HK-2 (cell line): Measurements from ENCODE around the gene OBP2A.
"Not testable (repeated sequence)": the region's sequence is repeated elsewhere in the genome, so short reads cannot be mapped to it uniquely, and the experiment has no call there.

Experiments used
- DNase-seq: peaks from one replicate; pipeline ENCODE4 v3.0.0-alpha.2; 2018; ENCODE audit not compliant: unreplicated experiment

The OBP2A gene

DNA sequence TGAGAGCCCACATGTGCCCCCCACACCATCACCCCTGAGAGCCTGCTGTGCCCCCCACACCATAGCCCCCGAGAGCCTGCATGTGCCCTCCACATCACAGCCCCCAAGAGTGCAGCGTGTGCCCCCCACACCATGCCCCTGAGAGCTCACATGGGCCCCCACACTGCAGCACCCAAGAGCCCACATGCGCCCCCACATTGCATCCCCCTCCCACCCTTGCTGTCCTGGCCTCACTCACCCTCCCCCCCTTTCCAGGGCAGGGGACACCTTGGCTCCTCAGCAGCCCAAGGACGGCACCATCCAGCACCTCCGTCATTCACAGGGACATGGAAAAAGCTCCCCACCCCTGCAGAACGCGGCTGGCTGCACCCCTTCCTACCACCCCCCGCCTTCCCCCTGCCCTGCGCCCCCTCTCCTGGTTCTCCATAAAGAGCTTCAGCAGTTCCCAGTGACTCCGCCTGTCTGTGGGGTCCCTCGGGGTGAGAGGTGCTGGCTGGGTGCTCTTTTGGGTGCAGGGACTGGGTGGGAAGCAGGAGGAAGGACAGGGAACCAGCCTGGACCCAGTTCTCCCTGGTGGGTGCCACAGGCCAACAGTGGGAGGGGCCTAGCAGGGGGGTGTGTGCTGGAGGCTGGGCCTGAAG, 19.7 kb upstream of the OBP2A start:
- DNase-seq = no peak

DNA sequence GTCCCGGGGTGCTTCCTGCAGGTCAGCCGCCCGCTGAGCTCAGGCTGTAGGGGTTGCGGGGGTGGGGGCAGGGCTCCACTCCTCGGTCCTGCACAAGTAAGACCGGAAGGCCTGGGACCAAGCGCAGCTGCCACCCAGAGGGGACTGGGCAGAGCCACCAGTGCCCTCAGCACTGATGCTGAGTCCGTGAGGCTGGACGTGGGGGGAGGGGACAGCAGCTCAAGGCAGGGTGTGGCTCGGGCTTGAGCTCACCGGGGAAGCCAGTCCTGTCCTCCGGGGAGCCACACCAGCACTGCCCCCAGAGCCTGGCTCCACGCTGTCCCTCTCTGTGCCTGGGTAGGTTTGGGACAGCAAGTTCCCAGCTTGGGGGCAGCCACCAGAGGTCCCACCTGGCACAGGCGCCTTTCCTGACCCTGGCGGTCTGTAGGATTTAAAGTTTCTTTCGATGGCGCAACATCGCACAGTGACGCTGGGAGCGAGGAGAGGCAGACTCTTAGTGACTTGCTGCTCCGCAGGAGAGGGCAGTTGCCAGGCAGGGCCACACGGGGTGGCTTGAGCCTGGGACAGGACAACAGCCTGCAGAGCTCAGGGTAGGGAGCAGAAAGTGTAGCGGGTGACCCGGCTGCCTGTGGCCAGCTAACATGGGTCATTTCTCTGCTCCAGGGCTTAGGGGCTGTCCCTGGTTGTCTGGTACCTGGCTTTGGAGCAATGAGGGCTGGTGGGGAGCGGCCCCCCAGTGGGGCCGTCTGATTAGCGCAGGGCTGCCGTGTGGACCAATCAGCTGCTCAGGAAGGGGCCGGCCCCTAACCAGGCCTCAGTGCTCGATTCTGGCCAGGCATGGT, 19.0 kb upstream of the OBP2A start:
- DNase-seq = no peak

GRCh38 chr9:135528842-135529435, 17.0 kb upstream of the OBP2A start:
- DNase-seq = not testable (repeated sequence)

- DNase-seq = no peak
Observed at GRCh38 chr9:135530146-135530545, 15.8 kb upstream of the OBP2A start.

DNA sequence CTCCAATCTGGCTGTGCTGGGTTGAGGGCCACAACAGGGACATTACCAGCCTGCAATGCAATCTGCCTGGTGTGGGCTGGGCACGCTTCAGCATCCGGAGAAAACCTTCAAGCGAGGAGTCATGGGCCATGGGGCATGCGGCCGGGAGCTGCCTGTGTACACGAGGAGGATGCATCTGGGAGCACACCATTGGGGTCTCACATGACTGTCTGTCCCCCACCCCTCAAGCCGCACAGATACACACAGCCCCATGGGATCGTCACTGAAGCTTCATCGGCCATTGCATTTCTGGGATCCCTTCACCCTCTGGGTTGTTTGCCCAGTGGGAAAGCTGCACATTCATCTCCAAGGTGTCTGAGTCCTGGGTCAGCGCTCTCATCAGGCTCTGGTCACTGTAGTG, 14.8 kb upstream of the OBP2A start:
- DNase-seq = no peak

GRCh38 chr9:135533113-135533512, 12.8 kb upstream of the OBP2A start:
- no peak for DNase-seq

DNA sequence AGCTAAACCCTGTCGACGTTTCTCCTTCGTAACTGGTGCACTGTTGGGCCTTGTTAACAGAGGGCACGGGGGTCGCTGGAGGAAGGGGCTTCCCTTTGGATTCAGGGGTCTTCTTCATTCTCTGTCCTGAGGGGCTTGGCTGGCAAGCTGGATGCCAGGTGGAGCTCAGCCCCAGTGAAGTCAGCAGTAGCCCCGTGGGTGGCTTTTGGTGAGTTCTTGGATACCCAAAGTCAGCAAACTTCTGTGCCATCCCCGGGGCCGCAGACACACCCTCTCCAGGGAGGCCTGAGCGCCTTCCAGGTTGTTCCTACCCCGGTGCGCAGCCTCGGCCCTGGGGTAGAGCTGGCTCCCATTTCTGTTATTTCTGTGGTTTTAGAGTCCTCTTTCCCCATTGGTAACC, 12.3 kb upstream of the OBP2A start:
- no peak for DNase-seq

GRCh38 chr9:135534192-135534711, 11.7 kb upstream of the OBP2A start:
- DNase-seq = not testable (repeated sequence)

DNA sequence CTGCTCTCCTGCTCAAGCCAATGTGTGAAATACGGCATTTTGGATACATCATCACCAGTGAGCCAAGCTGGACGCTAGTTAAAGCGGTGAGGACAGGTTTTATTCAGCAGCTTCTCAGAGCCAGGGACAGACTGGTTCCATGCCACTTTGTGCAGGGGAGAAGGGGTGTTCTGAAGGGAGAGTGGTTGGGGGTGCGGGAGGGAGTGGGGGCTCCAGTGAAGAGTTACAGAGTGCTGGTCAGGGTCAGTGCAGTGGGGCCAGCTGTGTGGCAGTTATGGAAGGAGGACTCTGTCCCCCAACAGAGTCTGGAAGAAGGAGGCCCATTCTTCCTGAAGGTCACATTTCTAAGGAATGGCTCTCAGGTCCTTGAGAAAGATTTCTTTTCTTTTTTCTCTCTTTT, 11.1 kb upstream of the OBP2A start:
- DNase-seq = not testable (repeated sequence)

GRCh38 chr9:135535631-135536030, 10.3 kb upstream of the OBP2A start:
- DNase-seq = not testable (repeated sequence)

DNA sequence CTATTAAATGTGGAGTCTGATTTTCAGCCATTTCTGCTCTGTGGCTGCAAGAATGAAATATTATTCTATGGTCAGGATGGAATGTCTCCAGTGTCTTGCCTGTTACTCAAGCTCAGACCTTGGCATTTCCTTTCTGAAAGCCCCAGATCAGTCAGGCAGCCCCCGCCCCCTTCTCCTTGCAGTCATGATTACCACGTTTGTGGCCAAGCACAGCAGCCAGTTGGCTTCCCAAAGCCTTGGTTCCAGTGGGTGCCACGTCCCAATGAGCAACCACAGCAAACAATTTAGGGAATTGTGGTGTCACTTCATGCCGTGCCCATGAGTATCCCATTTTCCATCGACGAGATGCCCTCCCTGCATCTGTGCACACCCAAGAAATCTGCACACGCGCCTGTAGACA, 9.7 kb upstream of the OBP2A start:
- no peak for DNase-seq

- DNase-seq = not testable (repeated sequence)
Observed at GRCh38 chr9:135543262-135543894, 2.5 kb upstream of the OBP2A start.

DNA sequence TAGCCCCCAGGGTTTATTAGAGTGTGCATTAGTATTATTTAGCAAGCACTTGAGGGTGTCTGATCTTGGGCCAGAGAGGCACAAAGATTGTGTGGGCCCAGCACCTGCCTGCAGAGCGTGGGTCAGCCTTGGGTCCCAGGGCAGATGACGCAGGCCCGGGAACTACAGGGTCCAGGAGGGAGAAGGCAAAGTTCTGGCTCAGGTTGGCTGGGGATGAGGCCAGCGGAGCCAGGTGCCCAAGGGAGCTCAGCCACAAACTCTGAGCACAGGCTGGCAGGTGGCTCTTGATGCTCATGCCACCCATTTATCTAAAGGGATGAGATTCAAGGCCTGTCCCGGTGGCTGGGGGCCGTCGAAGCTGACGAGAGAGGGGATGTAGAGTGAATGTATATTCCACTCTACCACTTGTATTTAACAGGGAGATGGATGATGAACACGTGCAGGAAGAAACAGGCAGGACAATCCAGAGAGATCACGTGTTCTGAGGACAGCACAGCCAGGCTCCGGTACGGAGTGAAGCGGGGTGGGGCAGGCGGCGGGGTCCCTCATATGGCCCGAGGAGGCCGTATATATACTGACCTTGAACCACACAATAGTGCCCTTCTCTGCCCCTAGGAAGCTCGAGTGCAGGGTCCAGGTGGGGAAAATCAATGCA, 818 bp upstream of the OBP2A start:
- no peak for DNase-seq

GRCh38 chr9:135546792-135547617, 1.1 kb downstream of the OBP2A start:
- not testable (repeated sequence) for DNase-seq

- DNase-seq = no peak
Observed at GRCh38 chr9:135547756-135548736, 2.1 kb downstream of the OBP2A start.

- not testable (repeated sequence) for DNase-seq
Observed at GRCh38 chr9:135549478-135550343, 3.8 kb downstream of the OBP2A start.

DNA sequence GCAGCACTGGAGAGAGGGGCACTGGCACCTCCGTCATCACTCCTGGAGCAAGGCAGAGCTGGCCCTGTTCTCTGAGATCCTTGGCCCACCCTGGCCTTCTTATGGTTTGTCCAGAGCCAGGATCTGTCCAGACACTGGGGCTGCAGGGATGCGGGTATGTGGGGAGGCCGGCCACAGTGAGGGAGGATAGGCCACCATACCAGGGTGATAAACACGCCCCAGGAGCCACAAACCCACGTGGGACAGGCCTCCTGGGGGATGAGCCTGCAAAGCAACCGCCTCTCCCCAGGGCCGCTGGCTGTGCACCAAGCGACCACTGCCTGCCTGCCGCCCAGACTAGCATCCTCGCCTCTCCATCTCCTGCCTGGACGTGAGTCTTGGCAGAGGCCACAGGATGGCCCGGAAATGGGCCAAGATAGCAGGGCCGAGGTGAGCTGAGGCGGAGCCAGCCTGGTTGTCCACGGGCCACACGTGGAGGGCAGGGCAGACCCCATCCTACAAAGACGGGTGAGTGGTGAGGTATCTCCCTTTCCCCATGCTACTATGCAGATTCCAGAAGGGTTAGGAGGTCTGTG, 4.5 kb downstream of the OBP2A start:
- DNase-seq = no peak

- DNase-seq = no peak
Observed at GRCh38 chr9:135551031-135551430, 5.1 kb downstream of the OBP2A start.
